SK-N-MC (cell line): ENCODE measurements around the gene SNRNP200.

Experiments used
- EZH2 ChIP-seq: fragments of 200-600 bp; sonication (generic); IDR thresholded peaks from one replicate; pipeline ENCODE4 v1.6.1; 2017; ENCODE audit warnings: antibody characterized with exemption
- FOXP2 ChIP-seq: optimal IDR thresholded peaks from 2 replicates; pipeline ENCODE3; 2011; ENCODE audit warnings: mild to moderate bottlenecking, moderate library complexity; ENCODE audit not compliant: insufficient read depth; ENCODE audit errors: extremely low read length, control extremely low read depth
- POLR2AphosphoS5 ChIP-seq: IDR thresholded peaks from 2 replicates; pipeline ENCODE4 v1.6.1; 2012; ENCODE audit warnings: mild to moderate bottlenecking, low read depth, low read length, borderline replicate concordance

DNA sequence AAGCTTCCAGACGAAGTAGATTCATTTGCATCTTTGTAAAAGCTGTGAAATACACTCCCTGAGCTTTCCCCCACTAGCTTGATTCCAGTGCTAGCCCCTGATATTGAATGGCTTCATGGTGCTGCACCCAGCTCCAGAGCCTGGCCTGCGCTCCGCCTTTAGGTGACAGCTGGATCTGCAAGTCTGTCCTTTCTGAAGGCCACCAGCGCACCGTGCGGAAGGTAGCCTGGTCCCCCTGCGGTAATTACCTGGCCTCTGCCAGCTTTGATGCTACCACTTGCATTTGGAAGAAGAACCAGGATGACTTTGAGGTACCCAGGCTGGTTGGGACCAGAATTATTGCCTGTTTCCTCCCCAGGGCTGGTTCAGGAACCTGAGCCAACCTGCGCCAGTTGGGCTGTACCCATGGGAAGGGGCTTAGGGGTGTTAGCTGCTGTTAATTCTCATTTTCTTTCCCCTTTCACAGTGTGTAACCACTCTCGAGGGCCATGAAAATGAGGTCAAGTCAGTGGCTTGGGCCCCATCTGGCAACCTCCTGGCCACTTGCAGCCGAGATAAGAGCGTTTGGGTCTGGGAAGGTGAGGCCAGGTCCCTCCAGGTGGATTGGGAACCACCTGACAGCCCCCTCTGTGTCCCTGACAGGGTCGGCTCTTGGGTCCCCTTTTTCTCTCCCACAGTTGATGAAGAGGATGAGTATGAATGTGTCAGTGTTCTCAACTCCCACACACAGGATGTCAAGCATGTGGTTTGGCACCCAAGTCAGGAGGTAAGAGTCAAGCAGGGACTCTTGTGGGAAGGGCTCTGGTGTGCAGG lies 38.0 kb downstream of the SNRNP200 start:
- TF ChIP-seq EZH2, result no peak
- no peak for TF ChIP-seq POLR2AphosphoS5
- TF ChIP-seq FOXP2, result no peak
